ENCODE data around the gene PYGL.

Gene PYGL

DNA sequence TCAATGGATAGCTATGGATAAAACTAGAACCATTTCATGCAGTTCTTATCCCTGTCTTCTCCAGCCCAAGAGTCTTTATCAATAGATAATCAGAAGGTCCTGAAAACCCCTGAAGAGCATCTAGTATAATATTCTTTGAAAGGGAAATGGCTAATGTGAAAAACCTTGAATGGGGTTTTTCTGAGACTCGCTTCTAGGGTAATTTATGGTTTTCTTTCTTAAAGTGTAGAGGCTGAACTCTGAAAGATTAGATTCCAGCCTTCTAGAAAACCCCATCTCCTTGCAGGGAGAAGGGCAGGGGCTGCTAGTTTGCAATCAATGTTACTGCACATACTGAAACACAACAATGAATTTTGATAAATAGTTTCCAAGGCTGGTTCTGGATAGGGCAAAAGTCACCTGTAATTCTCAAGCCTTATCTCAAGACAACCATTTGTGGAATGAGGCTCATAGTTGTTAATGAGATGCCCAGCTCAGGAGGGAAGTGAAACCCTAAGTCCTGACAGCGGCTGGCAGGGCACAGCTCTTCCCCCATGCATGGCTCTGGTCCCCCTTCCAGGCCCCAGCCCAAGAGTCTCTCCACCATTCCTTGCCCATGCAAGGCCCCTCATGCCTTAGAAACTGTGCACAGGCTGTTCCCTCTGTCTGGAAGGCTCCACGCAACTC is 33.7 kb upstream of the PYGL start:
- Histone ChIP-seq H2BK5ac (ENCODE audit: low read depth, low read length, poor library complexity, severe bottlenecking) (no peak overlapping the region), H2AK5ac (ENCODE audit: low read length, severe bottlenecking) (no peak overlapping the region), H3K9me3 (ENCODE audit: control insufficient read depth, low read length) (no peaks in the 10 kb centered on the region), H2BK15ac (ENCODE audit: low read depth, poor library complexity, severe bottlenecking) (no peak overlapping the region), H4K91ac (ENCODE audit: low read length) (no peak overlapping the region), H3K9ac (ENCODE audit: low read length) (no peak overlapping the region), H4K8ac (ENCODE audit: low read length) (no peak overlapping the region), H3K18ac (ENCODE audit: low read depth in 1 of 2, low read length in 2 of 2) (no peak overlapping the region), H3K36me3 (ENCODE audit: control insufficient read depth in 1 of 2, insufficient read depth in 2 of 2, low read depth in 1 of 2, low read length in 2 of 2) (no peaks in the 10 kb centered on the region), H3K14ac (ENCODE audit: low read length in 2 of 2) (no peak overlapping the region), H3K4me2 (ENCODE audit: low read length, poor library complexity, severe bottlenecking) (no peak overlapping the region), H2AFZ (ENCODE audit: low read depth, low read length) (no peak overlapping the region), H3K23ac (ENCODE audit: low read length in 2 of 2) (no peak overlapping the region), H3K4ac (ENCODE audit: low read depth in 1 of 2, low read length in 2 of 2) (no peak overlapping the region), H3K4me1 (ENCODE audit: control insufficient read depth, insufficient read depth, low read depth, low read length) (peaks cover 2% of the 10 kb centered on the region), H3K27ac (ENCODE audit: low read length, poor library complexity, severe bottlenecking) (no peak overlapping the region), H2BK12ac (ENCODE audit: low read length in 2 of 2) (no peak overlapping the region), H3K4me3 (ENCODE audit: insufficient read depth in 1 of 2, low read depth in 1 of 2, low read length in 2 of 2) (no peak overlapping the region), H3K79me1 (replicated peaks; ENCODE audit: low read length, poor library complexity, severe bottlenecking) (no peaks in the 10 kb centered on the region), H3K27me3 (ENCODE audit: control insufficient read depth in 1 of 2, insufficient read depth in 1 of 2, low read length in 2 of 2) (no peaks in the 10 kb centered on the region), H2BK120ac (ENCODE audit: low read depth, low read length) (no peak overlapping the region)
- WGBS, result 82% methylated on average over 3 of the region's 3 CpGs
- no peak for DNase-seq

DNA sequence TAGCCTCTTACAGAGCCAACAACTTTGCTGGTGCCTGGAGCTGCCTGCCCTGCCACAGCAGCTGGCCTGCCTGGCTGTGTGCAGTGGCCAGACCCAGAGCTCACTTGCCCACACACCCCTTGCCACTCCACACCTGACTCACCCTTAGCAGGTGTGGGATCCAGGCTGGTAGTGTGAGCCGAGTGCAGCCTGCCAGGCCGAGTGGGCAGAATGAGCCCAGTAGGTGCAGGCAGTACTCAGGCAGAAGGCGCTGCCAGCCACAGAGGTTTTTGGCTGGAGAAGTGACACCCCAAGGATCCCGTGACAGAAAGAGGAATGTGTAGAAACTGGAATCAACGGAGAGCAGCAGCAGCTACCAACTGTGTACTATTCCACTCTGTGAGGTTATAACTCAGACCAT is 29.8 kb upstream of the PYGL start:
- peak overlapping the region; percentile 72 for H4K91ac ChIP-seq (ENCODE audit: low read length)
- WGBS, result 78% methylated on average over 3 of the region's 5 CpGs
- no peak overlapping the region for H4K8ac ChIP-seq (ENCODE audit: low read length)
- H3K4ac ChIP-seq (ENCODE audit: low read depth in 1 of 2, low read length in 2 of 2), result no peak overlapping the region
- H3K18ac ChIP-seq (ENCODE audit: low read depth in 1 of 2, low read length in 2 of 2), result no peak overlapping the region
- H2AFZ ChIP-seq (ENCODE audit: low read depth, low read length), result no peak overlapping the region
- no peaks in the 10 kb centered on the region for H3K27me3 ChIP-seq (ENCODE audit: control insufficient read depth in 1 of 2, insufficient read depth in 1 of 2, low read length in 2 of 2)
- H3K27ac ChIP-seq (ENCODE audit: low read length, poor library complexity, severe bottlenecking), result no peak overlapping the region
- no peak overlapping the region for H2BK12ac ChIP-seq (ENCODE audit: low read length in 2 of 2)
- H2BK15ac ChIP-seq (ENCODE audit: low read depth, poor library complexity, severe bottlenecking), result no peak overlapping the region
- H3K79me1 ChIP-seq (replicated peaks; ENCODE audit: low read length, poor library complexity, severe bottlenecking), result no peaks in the 10 kb centered on the region
- no peak for DNase-seq
- H3K23ac ChIP-seq (ENCODE audit: low read length in 2 of 2), result no peak overlapping the region
- H2AK5ac ChIP-seq (ENCODE audit: low read length, severe bottlenecking), result no peak overlapping the region
- no peak overlapping the region for H2BK120ac ChIP-seq (ENCODE audit: low read depth, low read length)
- no peaks in the 10 kb centered on the region for H3K9me3 ChIP-seq (ENCODE audit: control insufficient read depth, low read length)
- peaks cover under 1% of the 10 kb centered on the region for H3K4me1 ChIP-seq (ENCODE audit: control insufficient read depth, insufficient read depth, low read depth, low read length)
- no peak overlapping the region for H3K4me3 ChIP-seq (ENCODE audit: insufficient read depth in 1 of 2, low read depth in 1 of 2, low read length in 2 of 2)
- no peak overlapping the region for H3K9ac ChIP-seq (ENCODE audit: low read length)
- H3K4me2 ChIP-seq (ENCODE audit: low read length, poor library complexity, severe bottlenecking), result no peak overlapping the region
- peak overlapping the region in 1 of 2 experiments; percentile 86 for H3K14ac ChIP-seq (ENCODE audit: low read length in 2 of 2)
- no peak overlapping the region for H2BK5ac ChIP-seq (ENCODE audit: low read depth, low read length, poor library complexity, severe bottlenecking)
- H3K36me3 ChIP-seq (ENCODE audit: control insufficient read depth in 1 of 2, insufficient read depth in 2 of 2, low read depth in 1 of 2, low read length in 2 of 2), result no peaks in the 10 kb centered on the region

DNA sequence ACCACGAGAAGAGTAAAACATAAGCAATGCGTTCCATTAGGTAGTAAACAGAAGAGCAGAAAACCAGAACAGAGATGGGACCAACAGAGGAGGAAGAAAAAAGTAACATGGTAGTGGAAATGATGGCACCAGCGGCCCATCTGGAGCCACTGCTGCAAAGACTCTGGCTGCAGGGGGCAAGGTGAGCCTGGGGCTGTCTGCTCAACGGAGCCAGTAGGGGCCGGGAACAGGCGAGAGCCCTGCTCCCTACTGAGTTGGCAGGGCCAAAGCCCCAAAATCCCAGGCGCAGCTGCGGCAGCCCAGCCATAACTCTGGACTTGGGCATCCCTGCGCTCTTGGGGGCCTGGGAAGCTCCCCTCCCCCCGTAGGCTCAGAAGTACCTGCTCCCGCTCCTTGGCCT is 28.5 kb upstream of the PYGL start:
- no peak overlapping the region for H2BK120ac ChIP-seq (ENCODE audit: low read depth, low read length)

DNA sequence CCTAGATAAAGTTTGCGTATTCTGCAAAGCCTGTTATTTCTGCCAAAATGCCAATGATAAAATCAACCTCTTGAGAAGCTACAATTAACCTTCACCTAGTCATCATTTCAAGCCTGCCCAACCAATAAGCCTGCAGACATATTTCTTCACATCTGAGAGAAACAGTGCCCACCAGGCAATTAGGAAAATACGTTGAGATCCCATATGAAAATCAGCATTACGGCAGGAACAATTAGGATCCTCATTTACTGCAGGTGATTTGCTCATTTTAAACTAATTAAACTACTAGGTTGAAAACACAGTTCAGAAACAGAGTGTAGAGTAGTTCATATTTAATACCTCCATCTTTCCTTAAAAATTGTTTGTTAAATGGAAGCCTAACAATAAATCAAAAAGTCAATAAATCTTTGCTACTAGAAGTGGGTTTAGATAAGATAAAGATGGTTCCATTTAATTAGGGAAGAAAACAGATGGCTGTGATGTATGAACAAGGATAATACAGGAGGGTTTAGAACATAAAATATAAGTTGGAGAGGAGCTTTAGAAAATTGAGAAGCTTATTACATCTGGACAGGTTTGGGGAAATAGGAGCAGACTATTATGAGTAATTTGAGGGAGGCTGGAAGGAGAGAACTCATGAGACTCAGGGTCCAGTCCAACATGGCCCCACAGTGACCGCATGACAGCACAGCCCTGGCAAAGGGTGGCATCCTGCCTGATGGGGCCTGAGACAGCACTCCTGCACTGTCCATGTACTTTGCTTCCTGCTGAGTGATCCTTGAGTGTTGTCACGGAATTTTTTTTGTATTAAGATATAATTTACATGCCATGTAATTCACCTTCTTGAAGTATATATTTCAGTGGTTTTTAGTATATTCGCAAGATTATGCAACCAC is 26.9 kb upstream of the PYGL start:
- Histone ChIP-seq H3K14ac (ENCODE audit: low read length in 2 of 2) (no peak overlapping the region), H2AK5ac (ENCODE audit: low read length, severe bottlenecking) (no peak overlapping the region), H4K91ac (ENCODE audit: low read length) (no peak overlapping the region), H2AFZ (ENCODE audit: low read depth, low read length) (no peak overlapping the region), H4K8ac (ENCODE audit: low read length) (no peak overlapping the region), H3K4me1 (ENCODE audit: control insufficient read depth, insufficient read depth, low read depth, low read length) (no peaks in the 10 kb centered on the region), H3K23ac (ENCODE audit: low read length in 2 of 2) (no peak overlapping the region), H2BK15ac (ENCODE audit: low read depth, poor library complexity, severe bottlenecking) (no peak overlapping the region), H3K9me3 (ENCODE audit: control insufficient read depth, low read length) (no peaks in the 10 kb centered on the region), H2BK12ac (ENCODE audit: low read length in 2 of 2) (no peak overlapping the region), H3K18ac (ENCODE audit: low read depth in 1 of 2, low read length in 2 of 2) (no peak overlapping the region), H3K4ac (ENCODE audit: low read depth in 1 of 2, low read length in 2 of 2) (no peak overlapping the region), H3K4me2 (ENCODE audit: low read length, poor library complexity, severe bottlenecking) (no peak overlapping the region), H3K4me3 (ENCODE audit: insufficient read depth in 1 of 2, low read depth in 1 of 2, low read length in 2 of 2) (no peak overlapping the region), H3K27ac (ENCODE audit: low read length, poor library complexity, severe bottlenecking) (no peak overlapping the region), H3K36me3 (ENCODE audit: control insufficient read depth in 1 of 2, insufficient read depth in 2 of 2, low read depth in 1 of 2, low read length in 2 of 2) (no peaks in the 10 kb centered on the region), H3K79me1 (replicated peaks; ENCODE audit: low read length, poor library complexity, severe bottlenecking) (no peaks in the 10 kb centered on the region), H2BK120ac (ENCODE audit: low read depth, low read length) (no peak overlapping the region), H2BK5ac (ENCODE audit: low read depth, low read length, poor library complexity, severe bottlenecking) (no peak overlapping the region), H3K27me3 (ENCODE audit: control insufficient read depth in 1 of 2, insufficient read depth in 1 of 2, low read length in 2 of 2) (no peaks in the 10 kb centered on the region), H3K9ac (ENCODE audit: low read length) (no peak overlapping the region)
- no peak for DNase-seq
- 100% methylated on average over 3 of the region's 6 CpGs for WGBS

More for the DNA sequence above, 28.5 kb upstream of the PYGL start:
- Histone ChIP-seq H3K14ac (ENCODE audit: low read length in 2 of 2) (no peak overlapping the region), H3K23ac (ENCODE audit: low read length in 2 of 2) (no peak overlapping the region), H3K4me2 (ENCODE audit: low read length, poor library complexity, severe bottlenecking) (no peak overlapping the region), H4K8ac (ENCODE audit: low read length) (no peak overlapping the region), H2BK15ac (ENCODE audit: low read depth, poor library complexity, severe bottlenecking) (no peak overlapping the region), H3K4me3 (ENCODE audit: insufficient read depth in 1 of 2, low read depth in 1 of 2, low read length in 2 of 2) (no peak overlapping the region), H3K4ac (ENCODE audit: low read depth in 1 of 2, low read length in 2 of 2) (no peak overlapping the region), H2AK5ac (ENCODE audit: low read length, severe bottlenecking) (no peak overlapping the region), H2BK12ac (ENCODE audit: low read length in 2 of 2) (no peak overlapping the region), H3K79me1 (replicated peaks; ENCODE audit: low read length, poor library complexity, severe bottlenecking) (no peaks in the 10 kb centered on the region), H3K9ac (ENCODE audit: low read length) (no peak overlapping the region), H2AFZ (ENCODE audit: low read depth, low read length) (no peak overlapping the region), H4K91ac (ENCODE audit: low read length) (no peak overlapping the region), H3K27me3 (ENCODE audit: control insufficient read depth in 1 of 2, insufficient read depth in 1 of 2, low read length in 2 of 2) (no peaks in the 10 kb centered on the region), H3K27ac (ENCODE audit: low read length, poor library complexity, severe bottlenecking) (no peak overlapping the region), H3K4me1 (ENCODE audit: control insufficient read depth, insufficient read depth, low read depth, low read length) (no peaks in the 10 kb centered on the region), H3K9me3 (ENCODE audit: control insufficient read depth, low read length) (no peaks in the 10 kb centered on the region), H3K36me3 (ENCODE audit: control insufficient read depth in 1 of 2, insufficient read depth in 2 of 2, low read depth in 1 of 2, low read length in 2 of 2) (no peaks in the 10 kb centered on the region), H2BK5ac (ENCODE audit: low read depth, low read length, poor library complexity, severe bottlenecking) (no peak overlapping the region), H3K18ac (ENCODE audit: low read depth in 1 of 2, low read length in 2 of 2) (no peak overlapping the region)
- WGBS, result 81% methylated on average over 11 of the region's 11 CpGs
- DNase-seq, result no peak
